GM23248 (cell line): ENCODE measurements around the gene ENOX1.

Source experiments
- EZH2 ChIP-seq: fragments of 200-600 bp; sonication (generic); IDR thresholded peaks from 2 replicates; pipeline ENCODE4 v1.6.1; 2018; ENCODE audit warnings: antibody characterized with exemption, mild to moderate bottlenecking; ENCODE audit not compliant: insufficient read depth, poor library complexity, severe bottlenecking
- EZH2phosphoT487 ChIP-seq: fragments of 200-600 bp; sonication (generic); IDR thresholded peaks from 2 replicates; pipeline ENCODE4 v1.6.1; 2018; ENCODE audit warnings: antibody characterized with exemption, moderate library complexity, mild to moderate bottlenecking, low read depth; ENCODE audit not compliant: insufficient read depth

- TF ChIP-seq EZH2: no peak
- no peak for TF ChIP-seq EZH2phosphoT487
These were observed 242.8 kb downstream of the ENOX1 start for GRCh38 chr13:43544011-43544410.
